Stimulated activated CD4-positive, alpha-beta T cell treated with anti-CD3 and anti-CD28 coated beads, Interleukin-2, amount 100 ng/mL, for 48 hours (primary cell): ENCODE data around the gene GRM8.

Source experiments
- DNase-seq, 2 donors: peaks; one replicate each; pipeline ENCODE4 v3.0.0-alpha.2; 2020

The GRM8 gene

DNA sequence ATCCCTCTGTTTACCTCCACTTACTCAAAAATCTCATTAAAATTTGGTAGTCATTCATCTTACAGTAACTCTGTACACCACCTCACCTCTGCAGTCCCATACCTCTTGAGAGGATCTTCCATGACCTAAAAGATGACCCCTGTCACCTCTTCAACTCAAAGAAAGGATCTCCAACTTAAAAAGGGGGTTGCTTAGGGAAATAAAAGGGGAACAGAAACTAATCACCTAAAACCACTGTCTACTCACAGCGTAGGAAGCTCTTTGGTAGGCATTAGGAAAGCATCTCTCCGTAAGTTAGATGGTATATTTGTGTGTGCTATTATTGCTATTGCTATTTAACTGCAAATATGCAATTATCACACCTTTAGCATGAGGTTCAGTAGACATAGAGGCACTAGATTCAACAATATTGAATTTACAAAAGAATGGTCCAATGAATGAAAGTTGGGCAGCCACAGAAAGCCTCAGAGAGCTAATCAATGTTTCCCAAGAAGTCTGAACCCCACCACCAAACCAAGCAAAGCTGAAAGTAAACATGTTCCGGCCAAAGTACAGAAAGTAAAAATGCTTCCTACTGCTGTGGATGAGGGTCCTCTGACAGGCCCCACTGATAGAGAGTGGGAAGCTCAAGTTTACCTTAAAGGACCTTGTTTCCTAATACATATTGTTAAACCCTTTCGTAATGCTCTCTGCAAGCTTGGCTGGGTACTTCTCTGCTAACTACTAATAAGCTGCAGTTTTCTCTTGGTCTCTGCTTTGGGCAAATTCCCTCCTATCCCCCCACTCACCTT, 105.8 kb downstream of the GRM8 start:
- DNase-seq = no peak

DNA sequence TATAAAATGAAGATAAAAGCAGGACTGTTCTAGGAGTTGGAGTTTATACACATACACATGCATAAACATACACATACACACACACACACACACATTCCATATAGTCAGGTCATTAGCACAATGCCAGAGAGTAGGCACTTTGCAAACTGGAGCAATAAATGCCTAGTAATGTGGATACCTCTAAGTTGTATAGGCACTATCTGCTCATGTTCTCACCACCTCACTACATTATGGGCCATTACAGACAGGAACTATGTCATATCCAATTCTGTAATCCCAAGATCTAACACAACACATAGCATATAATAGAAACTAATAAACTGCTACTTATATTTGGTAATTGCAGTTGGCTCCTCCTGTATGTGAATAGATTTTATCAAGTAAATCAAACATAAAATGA, 115.6 kb downstream of the GRM8 start:
- no peak for DNase-seq

DNA sequence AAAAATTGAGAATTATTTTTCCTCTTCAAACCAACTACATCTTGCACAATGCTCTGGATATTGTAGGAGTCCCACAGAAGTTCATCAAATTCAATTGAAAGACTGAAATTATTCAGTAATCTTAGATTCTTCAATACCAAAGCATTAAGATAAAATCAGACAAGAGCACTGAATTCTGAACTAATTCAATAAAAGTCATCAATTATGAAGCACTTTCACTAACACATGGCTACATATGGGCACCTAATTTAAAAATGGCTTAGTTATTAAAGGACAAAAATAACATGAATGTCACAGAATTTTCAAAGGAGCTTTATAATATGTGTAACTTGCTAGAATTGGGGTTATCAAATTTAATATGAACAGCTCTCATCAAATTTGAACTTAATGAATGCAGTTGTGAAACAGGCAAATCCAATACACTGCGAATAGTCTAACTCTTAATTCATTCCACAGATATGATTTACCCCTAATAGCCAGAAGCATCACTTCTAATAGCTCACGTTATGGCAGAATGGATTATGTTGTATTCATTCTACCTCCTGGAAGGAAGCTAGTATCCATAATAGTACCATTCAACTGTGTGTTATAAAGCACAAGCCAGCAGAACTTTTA, 116.8 kb downstream of the GRM8 start:
- DNase-seq = no peak

DNA sequence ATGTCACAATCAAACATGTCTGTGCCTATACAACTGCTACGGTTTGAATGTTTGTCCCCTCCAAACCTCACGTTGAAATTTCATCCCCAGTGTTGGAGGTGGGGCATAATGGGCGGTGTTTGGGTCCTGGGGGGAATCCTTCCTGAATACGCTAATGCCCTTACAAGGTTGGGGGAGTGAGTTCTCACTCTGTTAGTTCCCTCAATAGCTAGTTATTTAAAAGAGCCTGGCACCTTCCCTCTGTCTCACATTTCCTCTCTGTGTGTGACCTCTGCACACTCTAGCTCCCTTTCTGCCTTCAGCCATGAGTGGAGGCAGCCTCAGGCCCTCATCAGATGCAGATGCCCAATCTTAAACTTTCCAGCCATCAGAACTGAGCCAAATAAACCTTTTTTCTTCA, 129.5 kb downstream of the GRM8 start:
- no peak for DNase-seq

DNA sequence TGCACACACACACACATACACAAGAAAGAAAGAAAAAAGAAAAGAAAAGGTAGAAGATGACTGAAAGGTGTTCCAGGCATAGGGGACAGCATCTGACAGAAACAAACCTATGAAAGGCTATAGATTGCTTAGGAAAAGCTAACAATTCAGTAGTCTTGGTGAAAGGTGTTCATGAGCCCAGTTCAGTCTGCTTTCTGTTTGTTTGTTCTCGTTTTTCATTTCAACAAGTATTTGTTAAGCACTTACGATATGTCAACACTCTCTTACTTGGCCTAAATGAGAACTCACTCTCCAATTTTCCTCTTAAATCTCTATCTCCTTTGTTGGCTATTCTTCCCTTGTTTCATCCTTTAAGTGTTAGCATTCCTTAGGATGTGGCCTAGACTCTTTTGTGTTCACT, 133.2 kb downstream of the GRM8 start:
- no peak for DNase-seq

DNA sequence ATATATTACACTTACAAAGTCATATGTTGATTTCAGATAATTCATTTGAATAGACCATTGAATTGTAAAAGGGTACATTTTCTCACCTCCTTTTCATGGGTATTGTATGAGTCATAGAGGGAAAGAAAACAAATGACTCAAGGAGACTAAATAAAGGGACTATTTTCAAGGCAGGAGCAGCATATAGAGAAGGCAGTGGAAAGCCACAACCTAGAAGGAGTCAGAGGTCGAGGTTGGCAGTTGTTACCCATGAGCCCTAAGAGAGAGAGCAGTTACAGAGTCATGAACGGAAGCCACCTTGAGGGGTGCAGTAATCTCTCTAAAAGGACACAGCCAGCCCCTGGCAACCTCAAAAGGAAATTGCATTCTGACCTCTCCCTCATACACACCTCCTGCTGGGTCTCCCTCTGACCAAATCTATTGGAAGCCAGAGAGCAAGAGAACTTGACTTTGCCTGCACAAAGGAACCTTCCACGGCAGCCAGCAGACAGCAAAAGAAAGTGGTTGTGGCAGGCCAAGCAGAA, 137.9 kb downstream of the GRM8 start:
- DNase-seq = no peak

DNA sequence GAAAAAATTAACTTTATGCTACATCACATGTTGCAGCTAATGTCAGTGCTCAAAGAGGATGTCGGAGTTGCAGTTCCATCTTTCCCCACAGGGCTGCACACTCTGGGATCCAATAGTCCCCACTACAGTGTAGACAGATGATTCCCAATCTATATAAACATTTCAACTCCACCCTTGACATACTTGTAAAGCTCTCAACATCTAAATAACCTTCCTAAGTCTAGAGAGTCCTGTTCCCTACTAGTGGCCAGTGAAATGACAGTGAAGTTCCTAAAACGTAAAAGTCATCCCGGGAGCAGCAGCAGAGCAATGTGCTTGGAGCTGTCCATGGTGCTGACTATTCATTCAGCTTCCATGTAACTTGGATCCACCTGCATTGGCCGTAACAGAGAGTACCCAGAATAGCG, 145.1 kb downstream of the GRM8 start:
- peak; percentile 15 to 24 for DNase-seq

DNA sequence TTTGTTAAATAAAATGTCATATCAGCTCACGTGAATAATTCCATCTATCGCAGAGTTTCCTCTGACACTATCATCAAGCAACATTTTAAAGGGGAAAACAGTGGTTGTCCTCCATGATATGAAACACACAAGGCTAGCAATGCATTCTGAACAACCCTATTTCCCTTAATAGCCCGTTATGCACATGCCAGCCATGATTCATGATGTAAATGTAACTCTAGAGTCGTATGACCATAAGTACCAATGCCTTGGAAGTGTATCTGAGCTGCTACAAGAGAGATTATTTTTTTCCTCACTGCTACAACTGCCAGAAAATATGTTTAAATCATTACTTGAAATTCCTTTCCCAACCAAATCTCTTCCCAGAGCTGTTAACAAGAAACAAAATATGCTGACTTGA, 159.4 kb downstream of the GRM8 start:
- DNase-seq = no peak

DNA sequence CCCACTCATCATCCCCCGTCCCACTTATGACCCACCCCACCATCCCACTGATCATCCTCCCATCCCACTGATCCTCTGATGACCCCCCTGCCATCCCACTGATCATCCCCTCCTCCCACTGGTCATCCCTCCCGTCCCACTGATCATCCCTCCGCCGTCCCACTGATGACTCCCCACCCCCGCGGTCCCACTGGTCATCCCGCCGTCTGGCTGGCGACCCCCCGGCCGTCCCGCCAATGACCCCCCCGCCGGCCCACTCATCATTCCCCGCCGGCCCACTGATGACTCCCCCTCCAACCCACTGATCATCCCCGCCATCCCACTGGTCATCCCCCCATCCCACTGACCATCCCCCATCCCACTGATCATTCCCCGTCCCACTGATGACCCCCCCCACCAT, 161.1 kb downstream of the GRM8 start:
- no peak for DNase-seq

DNA sequence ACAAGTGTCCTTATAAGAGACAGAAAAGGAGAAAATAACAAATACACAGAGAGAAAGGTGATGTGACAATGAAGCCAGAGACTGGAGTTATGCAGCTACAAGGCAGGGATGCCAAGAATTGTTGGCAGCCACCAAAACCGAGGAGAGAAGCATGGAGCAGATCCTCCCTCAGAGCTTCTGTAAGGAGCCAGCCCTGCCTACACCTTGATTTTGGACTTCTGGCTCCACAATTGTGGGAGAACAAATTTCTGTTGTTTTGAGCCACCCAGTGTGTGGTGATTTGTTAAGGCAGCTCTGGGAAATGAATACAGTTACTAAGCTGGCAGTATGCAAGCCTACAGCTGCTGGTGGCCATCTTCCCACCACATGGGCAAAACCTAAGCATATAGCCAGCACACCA, 163.6 kb downstream of the GRM8 start:
- no peak for DNase-seq

DNA sequence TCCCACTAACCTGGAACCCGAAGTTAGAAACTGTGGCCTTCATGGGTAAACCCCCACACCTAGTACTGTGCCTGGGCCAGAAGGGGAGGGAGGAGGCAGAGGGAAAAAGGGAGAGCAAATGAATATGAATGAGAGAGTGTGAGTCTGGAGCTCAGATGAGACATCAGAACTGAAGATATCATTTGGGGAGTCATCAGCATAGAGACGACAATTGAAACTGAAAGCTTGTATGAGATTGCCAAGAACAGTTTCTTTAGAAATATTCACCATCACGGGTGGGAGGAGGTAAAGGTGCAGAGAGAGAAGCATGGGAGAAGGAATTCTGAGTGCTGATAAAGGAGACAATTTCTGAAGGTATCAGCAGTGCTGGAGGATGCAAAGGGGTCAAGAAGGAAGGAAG, 171.2 kb downstream of the GRM8 start:
- no peak for DNase-seq

DNA sequence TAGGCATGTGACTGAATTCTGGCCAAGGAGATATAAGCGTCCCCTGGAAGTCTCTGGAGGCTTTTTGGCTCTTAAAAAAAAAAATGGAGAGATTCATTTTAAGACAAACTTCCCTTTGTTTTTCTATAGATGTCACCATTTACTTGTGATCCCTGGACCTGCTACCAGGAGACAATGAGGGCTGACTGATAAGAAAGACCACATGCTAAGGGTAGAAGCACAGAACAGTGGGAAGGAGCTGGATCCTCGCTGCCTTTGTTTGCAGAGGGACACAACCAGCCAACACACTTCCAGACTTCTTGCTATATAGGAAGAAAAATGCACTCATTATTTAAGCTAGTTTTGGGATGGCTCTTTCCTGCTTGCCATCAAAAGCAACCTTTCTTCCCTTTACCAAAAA, 172.2 kb downstream of the GRM8 start:
- DNase-seq = no peak

DNA sequence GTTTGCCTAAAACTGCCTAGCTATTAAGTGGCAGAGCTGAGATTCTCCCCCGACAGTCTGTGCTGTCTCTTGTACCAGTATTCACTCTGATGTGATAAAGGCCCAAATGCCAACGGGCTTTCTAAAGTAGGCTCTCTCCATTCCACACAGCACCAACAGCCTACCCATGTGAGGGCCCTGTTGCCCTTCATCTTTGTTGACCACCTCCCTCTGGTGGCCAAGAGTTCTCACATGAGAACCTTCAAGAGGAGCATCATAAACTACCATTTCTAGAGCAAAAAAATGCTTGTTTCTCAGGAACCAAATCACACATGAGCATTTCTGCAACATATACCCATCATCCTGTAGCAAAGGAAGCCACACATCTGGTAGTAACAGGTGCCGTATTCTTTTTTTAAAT, 185.8 kb downstream of the GRM8 start:
- no peak for DNase-seq

DNA sequence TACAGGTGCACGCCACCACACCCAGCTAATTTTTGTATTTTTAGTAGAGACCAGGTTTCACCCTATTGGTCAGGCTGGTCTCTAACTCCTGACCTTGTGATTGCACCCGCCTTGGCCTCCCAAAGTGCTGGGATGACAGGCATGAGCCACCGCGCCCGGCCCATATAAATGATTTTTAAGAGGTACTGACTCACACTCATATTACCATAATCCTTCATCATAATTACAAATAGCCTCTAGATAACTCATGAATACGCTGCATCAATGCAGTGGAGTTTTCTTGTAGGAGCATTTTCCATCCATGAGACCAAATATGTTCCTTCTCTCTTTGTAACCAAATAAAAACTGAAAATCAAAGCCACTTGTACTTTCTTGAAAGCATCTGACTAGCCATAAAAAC, 193.3 kb downstream of the GRM8 start:
- no peak for DNase-seq

DNA sequence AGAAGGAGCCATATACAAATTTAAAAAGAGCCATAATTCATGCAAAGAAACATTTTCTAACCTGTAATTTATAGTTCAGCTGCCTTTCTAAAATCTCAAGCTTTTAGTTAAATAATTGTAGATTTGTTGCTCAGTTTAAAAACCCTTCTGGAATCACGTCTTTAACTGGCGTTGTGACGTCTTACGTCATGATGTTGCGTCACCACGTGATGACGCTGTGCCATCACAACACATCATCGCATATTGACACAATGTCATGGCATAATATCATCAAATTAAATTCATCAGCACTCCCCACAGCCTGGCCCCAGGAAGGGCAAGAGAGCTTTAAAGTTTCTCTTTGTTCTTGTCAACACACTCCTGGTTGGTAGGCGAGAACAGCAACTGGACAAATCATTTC, 194.8 kb downstream of the GRM8 start:
- no peak for DNase-seq

DNA sequence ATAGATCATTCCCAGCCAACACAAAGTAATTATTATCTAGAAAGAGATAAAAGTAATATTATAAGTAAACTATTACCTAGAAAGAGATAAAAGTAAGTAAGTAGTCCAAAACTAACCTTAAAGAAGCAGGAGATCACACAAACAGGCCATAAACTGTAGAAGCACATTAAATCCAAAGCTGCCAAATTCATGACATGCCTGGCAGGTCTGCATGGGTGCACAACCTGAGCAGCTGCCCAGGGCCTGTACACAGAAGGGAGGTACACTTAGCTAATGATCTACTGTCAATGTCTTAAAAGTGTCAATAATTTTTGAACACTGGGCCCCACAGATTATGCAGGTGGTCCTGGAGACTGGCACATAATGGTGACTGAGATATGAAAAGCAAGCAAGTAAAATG, 196.5 kb downstream of the GRM8 start:
- DNase-seq = no peak

DNA sequence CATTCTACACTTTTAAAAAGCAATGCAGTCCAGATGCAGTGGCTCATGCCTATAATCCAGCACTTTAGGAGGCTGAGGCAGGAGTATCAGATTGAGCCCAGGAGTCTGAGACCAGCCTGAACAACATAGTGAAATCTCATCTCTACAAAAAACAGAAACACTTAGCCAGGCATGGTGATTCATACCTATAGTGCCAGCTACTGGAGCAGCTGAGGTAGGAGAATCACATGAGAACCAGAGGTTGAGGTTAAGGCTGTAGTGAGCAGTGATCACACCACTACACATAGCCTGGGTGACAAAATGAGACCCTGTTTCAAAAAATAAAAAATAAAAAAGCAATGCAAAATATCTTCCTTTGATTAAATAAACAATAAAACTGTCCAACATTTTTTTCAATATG, 205.2 kb downstream of the GRM8 start:
- no peak for DNase-seq

DNA sequence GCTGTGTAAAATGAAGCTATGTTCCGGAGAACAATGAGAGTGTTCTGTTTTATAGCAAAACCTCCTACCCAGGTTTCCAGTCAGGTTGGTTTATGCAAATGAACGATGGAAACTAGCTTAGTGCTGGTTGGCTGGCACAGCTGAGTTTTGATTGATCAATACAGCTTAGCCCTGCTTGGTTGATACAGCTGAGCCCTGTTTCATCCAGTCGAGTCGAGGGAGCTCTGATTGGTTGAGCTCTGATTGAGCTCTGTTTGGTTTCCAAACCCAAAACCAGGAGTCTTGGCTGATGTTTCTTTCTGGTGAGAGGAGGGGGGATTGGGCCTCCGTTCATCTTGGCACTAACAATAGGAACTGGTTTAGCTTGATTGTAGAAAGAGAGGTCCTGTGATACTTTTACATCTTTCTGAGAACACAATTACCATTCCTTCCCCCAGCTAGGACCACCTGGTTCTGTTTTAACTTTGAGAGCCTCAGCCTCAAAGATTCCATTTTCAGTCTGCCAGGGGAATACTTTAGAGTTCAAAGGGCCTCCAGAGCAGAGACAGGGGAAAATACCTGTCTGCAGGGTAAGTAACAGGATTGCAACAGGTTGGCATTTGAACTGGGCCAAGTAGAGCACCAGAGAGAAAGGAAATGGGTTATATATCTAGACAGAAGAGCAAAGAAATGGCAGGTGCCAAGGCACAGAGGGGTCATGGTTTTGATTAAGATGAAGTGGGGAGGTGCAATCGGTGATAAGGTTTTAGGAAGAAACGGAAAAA, 210.9 kb downstream of the GRM8 start:
- no peak for DNase-seq

DNA sequence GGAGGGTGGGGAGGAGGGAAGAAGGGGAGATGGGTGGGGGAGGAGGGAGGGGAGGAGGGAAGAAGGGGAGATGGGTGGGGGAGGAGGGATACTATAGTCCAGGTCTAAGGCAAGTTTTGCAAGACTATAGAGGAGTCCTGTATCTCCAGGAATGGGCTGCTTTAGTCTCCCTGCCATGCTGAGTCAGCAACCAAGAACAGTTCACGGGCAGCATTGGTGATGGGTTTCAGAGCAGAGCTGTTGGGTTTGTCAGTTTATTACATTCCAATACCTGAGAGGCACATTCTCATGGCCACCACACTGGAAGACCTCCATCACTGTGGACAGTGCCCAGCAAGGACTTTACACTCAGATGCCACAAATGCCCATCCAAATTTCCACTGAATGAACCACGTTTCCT, 212.7 kb downstream of the GRM8 start:
- no peak for DNase-seq

DNA sequence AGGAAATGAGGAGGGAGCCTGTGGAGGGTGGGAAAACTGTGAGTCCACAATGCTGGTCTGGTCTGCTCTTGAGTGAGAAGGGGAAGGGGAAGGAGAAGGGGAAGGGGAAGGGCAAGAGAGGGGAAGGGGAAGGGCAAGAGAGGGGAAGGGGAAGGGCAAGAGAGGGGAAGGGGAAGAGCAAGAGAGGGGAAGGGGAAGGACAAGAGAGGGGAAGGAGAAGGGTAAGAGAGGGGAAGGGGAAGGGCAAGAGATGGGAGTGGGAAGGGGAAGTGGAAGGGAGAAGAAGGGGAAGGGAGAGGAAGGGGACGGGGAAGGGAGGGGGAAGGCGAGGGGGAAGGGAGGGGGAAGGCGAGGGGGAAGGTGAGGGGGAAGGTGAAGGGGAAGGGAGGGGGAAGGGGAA, 213.2 kb downstream of the GRM8 start:
- DNase-seq = no peak

DNA sequence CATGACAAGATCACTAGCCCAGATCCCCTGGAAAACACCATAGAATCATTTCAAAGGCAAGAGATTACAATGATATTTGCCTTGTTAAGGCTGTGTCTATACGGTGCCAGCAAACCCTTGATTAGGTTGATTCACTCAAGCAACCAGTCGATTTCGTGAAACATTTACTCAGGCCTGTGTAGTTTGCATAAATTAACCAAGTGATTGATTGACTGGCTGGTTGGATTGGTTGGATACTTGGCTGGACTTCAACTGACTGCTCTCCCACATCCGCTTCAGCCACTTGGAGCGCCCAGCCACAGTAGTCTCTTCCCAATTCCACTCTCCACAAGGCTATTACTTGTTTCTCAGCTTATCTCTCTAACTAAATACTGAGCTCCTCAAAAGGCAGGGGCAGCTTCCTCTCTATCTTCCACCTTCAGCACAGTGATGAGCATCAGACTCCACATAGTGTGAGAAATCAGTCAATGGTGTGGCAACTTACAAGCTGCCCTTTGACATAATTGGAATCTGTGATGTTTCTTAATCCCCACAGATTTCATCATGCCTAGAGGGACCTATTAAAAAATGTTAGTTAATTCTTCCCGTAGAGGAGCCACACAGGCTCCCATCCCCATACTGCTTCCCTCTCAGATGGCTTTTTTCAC, 217.4 kb downstream of the GRM8 start:
- DNase-seq = no peak

DNA sequence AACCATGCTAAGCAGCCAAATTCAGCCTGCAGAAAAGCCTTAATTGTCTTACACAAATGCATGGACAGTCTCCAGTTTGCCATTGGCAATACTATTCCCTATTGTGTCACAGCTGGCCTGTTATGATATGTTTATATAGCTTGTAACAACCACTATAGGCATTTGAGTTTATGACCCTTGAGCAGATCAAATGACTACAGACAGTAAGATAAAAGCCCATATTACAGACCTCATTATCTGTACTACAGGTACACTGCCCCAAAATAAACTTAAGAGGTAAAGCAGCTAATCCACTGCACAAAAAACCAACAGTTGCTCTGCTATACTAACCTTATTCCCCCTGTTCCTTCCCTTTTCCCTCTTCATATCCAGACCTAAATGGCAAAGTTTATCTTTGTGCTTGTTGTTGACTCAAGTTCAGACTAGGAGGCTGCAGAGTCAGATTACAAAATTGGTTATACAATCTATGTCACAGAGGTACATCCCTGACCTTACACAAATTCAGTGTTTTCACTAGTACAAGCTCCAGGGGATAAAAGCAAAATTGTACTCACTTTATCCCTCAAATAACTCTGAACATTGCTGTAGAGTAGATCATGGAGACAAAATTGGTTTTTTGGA, 218.4 kb downstream of the GRM8 start:
- no peak for DNase-seq

DNA sequence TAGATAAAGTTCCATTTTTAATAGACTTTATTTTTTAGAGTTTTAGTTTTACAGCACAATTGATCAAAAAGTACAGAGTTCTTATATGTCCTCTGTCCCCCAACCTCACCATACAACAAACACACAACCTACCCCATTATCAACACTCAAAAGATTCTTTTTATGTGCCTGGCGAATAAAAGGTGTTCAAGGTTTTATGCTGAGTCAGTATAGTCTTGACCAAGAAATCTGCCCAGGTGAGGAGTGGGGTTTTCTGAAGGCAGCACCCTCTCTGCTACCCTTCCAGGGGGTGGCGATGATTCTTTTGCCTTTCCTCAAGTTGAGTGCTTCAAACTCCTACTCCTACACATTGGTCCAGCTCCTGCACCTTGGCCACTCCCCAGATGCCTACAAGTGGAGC, 222.9 kb downstream of the GRM8 start:
- no peak for DNase-seq
